Forelimb muscle (tissue), 1 donor: ENCODE measurements around the gene MYO15B. TPM values are rescaled to one million over a fixed set of nuclear protein-coding genes. Genes with fewer than 3 reads are reported as not detected.
"Not testable (repeated sequence)": the region's sequence is repeated elsewhere in the genome, so short reads cannot be mapped to it uniquely, and the experiment has no call there.

ENCODE experiments used
- DNase-seq: peaks from one replicate; pipeline ENCODE4 v3.0.0-alpha.2; 2013; ENCODE audit warnings: low read depth
- polyA plus RNA-seq: library from polyadenylated mRNA; unstranded; fragments of 120-200 nt; gene quantifications from one replicate; pipeline ENCODE4 v1.2.1, GENCODE V29; 2013; ENCODE audit not compliant: insufficient read length

The MYO15B gene
- polyA plus RNA-seq, 1 donor, result 112 TPM

DNA sequence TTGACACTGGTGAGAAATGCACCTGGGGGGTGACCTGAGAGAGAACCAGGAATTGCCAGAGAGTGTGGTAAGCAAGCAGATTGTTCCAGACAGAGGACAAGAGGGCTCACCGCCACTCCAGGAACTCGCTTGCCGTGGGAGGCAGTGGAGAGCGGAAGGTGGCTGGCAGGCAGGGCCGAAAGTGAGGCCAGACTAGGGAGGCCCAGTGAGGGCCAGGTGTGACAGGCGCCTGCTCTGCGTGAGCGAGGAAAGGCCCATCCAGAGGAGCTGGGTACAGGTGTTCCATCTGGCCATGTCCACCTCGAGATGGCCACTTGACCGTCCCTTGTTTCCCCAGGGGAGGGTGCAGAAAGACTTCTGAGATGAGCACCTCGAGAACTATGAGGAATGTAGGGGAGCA is 11.9 kb upstream of the MYO15B start:
- DNase-seq, result no peak

DNA sequence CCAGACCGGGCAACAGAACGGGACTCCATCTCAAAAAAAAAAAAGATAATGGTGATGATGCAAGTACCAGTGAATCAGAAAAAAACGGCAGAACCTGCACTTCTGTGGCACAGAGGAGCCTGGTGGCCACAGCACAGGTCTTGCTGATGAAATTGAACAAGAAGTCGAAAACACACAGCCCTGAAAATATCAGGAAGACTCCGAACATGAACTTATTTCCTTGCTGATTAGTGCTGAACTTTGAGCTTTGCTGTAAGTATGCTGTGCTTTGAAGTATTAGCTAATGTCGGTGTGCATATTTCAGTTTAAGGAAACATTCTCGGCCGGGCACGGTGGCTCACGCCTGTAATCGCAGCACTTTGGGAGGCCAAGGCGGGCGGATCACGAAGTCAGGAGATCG is 10.9 kb upstream of the MYO15B start:
- no peak for DNase-seq

DNA sequence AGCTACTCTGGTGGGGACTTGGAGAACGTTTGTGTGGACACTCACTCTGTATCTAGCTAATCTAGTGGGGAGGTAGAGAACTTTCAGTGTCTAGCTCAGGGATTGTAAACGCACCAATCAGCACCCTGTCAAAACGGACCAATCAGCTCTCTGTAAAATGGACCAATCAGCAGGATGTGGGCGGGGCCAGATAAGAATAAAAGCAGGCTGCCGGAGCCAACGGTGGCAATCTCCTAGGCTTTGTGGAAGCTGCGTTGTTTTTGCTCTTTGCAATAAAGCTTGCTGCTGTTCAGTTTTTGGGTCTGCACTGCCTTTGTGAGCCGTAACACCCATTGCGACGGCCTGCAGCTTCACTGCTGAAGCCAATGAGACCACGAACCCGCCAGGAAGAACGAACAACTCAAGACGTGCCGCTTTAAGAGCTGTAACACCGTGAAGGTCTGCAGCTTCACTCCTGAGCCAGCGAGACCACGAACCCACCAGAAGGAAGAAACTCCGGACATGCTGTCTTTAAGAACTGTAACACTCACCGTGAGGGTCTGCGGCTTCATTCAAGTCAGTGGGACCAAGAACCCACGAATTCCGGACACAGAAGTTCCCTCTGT is 6.4 kb upstream of the MYO15B start:
- DNase-seq, result not testable (repeated sequence)

DNA sequence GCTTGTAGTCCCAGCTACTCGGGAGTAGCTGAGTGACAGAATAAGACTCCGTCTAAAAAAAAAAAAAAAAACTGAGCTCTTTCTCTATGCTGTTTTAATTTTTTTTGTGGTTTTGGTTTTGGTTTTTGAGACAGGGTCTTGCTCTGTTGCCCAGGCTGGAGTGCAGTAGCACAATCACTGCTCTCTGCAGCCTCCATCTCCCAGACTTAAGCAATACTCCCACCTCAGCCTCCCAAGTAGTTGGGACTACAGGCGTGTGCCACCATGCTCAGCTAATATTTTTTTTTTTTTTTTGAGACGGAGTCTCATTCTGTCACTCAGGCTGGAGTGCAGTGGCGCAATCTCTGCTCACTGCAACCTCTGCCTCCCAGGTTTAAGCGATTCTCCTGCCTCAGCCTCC is 4.4 kb upstream of the MYO15B start:
- not testable (repeated sequence) for DNase-seq

DNA sequence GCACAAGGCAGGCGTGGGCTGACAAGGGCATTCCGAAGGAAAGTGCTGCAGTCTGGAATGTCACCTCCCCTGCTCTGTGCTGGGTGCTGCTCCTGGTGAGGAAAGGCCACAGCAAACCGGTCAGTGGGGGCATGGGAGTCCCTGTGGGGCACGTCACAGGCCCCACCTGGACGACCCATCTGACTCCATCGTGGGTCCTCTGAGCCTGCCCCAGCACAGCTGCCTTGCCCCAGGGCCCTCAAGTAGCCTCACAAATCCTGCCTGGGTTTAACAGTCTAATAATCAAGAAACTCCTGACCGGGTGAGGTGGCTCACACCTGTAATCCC is 2.8 kb upstream of the MYO15B start:
- no peak for DNase-seq

DNA sequence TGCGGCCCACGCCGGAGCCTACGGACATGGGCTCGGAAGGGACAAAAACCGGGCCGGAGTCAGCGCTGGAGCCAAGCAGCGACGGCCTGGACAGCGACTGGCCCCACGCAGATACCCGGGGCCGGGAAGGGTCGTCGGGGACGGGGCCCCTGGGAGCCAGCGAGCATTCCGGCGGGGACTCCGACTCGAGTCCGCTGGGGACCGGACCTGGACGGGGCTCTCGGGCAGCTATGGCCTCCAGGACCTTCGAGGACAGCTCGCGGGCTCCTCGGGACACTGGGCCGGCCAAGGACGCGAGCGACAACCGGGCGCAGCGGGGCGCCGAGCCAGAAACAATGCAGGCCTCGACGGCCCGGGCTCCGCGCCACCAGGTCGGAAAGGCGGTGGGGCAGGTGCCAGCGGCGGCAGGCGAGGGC is 1.0 kb downstream of the MYO15B start:
- no peak for DNase-seq

DNA sequence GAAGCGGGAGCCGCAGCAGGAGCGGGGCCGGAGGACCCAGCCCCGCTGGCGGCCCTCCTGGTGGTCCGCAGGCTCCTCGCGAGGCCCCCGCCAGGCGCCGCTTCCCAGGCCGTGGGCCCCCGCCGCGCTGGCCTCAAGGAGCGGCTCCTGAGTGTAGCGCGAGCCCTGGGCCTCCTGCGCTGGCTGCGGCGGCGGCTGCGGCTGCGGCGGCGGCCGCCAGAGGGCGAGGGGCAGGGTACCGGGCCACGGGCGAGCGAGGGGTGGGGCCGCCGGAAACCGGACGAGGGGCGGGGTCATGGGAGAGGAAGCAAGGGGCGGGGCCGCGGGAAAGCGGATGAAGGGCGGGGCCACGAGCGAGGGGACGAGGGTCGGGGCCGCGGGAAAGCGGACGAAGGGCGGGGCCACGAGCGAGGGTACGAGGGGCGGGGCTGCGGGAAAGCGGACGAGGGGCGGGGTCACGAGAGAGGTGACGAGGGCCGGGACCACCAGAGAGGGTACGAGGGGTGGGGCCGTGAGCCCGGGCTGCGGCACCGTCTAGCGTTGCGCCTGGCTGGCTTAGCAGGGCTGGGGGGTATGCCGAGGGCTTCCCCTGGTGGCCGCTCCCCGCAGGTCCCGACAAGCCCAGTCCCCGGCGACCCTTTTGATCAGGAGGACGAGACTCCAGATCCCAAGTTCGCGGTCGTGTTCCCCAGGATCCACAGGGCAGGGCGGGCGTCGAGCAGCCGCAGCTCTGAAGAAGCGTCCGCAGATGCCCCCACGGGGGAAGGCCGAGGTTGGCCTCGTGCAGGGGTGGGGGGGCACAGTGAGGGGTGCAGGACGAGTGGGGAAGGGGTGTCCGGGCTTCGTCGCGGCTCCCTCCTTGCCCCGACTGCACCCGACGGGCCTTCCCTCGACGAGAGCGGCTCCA is 1.7 kb downstream of the MYO15B start:
- peak; percentile 48 for DNase-seq

DNA sequence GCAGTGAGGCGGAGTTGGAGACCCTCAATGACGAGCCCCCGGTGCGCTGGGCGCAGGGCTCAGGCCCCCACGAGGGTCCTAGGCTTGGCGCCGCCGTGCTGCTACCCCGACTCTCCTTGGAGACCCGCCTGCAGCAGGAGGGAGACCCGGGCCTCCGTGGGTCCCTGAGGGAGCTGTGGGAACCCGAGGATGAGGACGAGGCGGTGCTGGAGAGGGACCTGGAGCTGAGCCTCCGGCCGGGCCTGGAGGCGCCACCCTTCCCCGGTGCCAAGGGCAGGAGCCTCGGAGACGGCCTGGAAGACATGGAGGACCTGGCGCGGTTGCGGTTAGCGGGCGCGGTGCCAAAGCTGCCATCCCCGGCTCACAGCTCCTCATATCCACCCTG is 2.3 kb downstream of the MYO15B start:
- no peak for DNase-seq

DNA sequence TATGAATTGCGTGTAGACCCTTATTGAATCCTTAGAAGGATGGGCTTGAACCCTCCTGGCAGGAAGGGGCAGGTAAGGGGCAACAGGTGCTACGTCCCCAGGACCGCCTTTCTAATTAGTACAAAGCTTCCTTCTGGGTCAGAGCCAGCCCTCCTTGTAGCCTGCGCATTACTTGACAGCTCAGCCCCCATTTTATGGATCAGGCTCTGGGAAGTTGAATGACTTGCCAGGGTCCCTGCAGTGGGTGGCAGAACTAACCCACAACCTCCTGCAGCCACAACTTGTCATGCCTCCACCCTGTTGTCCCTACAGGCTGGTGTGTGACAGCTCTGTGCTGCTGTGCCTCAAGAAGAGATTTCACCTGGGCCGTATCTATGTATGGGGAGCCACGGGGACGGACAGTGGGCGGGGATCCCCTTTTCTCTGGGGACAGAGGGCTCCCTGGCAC is 2.7 kb downstream of the MYO15B start:
- no peak for DNase-seq

DNA sequence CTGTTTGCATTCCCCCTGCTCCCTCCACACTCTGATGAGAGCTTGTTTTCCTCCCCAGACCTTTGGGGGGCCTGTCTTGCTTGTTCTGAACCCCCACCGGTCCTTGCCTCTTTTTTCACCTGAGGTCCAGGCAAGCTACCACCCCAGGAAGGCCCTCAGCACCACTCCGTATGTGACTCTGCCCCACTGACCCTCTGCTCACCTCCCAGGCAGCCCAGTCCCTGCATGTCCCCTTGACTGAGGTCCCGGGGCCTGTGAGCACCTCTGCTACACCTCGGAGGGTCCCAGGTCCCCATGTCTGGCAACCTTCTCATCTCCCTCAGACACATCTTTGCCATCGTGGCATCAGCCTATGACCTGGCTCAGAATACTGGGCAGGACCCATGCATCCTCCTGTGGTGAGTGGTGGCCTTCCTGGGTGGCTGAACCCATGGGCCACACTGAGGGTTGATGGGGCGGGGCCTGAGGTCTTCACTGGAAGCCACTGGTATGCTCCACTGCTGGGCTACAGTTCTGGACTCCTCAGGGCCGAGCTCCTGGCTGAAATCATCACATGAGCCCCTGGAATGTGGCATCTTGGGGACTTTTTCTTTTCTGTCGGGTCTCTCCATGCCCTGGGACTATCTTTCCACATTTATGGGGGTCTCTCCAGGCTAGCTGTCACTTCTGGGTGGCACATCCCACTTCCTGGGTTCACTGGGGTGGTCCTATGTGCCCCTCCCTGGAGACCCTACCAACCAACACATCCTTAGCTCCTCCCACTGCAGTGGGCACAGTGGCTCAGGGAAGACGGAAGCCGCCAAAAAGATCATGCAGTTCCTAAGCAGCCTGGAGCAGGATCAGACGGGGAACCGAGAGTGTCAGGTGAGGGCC is 3.5 kb downstream of the MYO15B start:
- no peak for DNase-seq

DNA sequence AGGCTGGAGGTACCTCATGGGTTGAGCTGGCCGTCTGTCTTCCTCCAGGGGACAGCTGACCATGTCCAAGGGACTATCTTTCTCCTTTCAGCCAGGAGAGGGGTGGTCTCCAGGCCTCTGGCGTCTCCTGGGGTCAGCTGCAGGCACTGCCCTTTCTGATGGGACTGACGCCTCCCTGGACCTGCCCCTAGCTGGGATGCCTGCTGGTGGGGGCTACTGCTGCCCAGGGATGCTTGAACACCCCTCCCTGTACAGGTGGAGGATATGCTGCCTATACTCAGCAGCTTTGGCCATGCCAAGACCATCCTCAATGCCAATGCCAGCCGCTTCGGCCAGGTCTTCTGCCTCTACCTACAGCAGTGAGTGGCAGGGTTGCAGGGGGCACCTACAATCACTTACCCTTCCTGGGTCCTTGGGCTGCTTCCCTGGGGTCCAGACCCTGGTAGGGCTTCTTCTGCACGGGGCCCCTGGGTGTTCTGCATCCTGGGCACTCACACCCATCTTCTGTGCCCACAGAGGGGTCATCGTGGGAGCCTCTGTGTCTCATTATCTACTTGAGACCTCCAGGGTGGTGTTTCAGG is 4.2 kb downstream of the MYO15B start:
- DNase-seq, result no peak

DNA sequence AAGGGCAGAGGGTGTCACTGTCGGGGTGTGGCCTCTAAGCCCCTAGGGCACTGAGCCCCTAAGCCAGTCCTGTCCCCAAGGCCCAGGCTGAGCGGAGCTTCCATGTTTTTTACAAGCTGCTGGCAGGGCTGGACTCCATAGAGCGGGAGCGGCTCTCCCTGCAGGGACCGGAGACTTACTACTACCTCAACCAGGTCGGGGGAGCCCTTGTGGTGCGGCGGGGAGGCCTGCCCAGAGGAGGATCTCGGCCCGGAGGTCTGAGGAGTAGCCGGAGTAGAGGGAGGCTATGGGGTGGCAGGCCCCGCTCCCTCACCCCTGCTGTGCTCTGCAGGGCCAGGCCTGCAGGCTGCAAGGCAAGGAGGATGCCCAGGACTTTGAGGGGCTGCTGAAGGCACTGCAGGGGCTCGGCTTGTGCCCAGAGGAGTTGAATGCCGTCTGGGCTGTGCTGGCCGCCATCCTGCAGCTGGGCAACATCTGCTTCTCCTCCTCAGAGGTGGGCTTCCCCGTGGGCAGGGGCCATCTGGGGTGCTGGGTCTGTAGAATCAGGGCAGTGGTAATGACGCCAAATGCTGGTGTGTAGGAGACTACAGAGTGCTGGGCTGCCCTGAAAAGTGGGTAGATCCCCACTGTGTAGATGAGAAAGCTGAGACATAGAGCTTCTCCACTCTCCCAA is 4.9 kb downstream of the MYO15B start:
- no peak for DNase-seq

DNA sequence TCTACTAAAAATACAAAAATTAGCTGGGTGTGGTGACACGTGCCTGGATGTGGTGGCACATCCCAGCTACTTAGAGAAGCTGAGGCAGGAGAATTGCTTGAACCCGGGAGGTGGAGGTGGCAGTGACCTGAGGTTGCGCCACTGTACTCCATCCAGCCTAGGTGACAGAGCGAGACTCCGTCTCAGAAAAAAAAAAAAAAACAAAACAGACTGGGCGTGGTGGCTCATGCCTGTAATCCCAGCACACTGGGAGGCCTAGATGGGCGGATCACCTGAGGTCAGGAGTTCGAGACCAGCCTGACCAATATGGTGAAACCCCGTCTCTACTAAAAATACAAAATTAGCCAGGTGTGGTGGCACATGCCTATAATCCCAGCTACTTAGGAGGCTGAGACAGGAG is 5.8 kb downstream of the MYO15B start:
- DNase-seq, result not testable (repeated sequence)

DNA sequence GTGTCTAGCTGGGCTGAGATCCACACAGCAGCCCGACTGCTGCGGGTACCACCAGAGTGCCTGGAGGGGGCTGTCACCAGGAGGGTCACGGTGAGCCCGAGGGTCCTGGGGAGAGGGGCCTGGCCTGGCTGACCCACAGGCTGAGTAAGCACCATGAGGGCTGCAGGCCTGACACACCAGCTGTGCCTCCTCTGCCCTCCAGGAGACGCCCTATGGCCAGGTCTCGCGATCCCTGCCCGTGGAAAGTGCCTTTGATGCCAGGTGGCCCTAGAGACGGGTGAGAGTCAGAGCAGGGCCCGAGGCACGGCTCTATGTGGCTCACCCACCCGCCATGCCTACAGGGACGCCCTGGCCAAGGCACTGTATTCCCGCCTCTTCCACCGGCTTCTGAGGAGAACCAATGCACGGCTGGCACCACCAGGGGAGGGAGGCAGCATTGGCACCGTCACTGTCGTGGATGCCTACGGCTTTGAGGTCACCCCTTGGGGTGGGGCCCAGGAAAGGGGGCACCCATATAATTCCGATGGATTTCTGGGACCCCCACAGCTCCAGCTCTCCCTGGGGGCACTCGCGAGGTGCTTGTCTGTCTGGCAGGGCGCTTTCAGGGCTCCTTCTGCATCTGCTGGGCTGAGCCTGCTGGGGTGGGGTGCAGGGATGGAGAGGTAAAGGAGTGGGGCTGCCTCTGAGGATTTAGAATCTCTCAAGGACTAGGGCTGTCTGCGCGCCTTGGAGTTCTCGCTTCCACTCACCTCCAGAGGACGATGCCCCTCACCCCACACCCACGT is 7.1 kb downstream of the MYO15B start:
- no peak for DNase-seq

DNA sequence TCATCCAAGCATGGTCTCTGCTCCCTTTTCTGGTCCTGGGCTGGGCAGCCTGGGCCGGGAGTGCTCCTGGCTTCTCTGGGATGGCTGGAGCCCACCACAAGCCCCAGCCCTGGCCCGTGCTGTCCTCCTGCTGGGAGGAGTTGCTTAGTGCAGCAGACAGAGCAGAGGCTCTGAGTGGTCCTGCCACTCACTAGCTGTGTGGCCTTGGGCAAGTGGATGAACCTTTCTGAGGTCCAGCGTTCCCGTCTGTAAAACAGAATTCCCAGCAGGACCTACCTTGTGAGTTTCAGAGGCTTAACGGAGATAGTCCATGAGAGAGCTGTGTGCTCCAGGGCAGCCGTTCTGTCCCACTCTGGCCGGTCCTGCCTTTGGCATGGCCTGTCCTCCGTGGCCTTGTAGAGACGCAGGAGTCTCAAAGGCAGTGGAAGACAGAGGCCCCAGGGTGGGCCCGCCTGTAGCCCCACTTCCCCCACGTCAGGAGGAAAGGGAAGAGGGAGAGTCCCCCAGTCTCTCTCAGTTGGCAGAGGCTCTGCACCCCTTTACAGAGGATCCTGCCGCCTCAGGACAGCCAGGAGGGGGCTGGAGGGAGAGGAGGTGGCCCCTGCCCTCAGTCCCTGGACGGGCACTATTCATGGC is 7.8 kb downstream of the MYO15B start:
- DNase-seq, result no peak

DNA sequence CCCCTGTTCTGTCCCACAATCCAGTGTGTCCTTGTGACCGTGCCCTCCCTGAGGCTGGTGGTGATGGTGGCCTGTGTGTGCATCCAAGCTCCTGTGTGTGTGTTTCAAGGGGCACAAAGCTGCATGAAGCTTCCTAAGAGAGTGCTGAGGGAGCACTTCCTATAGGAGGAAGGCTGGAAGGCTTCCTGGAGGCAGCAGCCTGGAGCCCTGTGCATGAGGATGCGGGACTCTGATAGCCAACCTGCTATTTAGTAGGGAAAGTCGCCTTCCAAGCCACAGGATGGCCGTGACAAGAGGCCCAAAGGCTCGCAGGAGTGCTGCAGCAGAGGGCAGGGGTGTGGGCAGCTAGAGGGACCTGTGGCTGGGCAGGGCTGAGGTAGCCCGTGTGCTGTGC is 8.3 kb downstream of the MYO15B start:
- DNase-seq, result no peak

DNA sequence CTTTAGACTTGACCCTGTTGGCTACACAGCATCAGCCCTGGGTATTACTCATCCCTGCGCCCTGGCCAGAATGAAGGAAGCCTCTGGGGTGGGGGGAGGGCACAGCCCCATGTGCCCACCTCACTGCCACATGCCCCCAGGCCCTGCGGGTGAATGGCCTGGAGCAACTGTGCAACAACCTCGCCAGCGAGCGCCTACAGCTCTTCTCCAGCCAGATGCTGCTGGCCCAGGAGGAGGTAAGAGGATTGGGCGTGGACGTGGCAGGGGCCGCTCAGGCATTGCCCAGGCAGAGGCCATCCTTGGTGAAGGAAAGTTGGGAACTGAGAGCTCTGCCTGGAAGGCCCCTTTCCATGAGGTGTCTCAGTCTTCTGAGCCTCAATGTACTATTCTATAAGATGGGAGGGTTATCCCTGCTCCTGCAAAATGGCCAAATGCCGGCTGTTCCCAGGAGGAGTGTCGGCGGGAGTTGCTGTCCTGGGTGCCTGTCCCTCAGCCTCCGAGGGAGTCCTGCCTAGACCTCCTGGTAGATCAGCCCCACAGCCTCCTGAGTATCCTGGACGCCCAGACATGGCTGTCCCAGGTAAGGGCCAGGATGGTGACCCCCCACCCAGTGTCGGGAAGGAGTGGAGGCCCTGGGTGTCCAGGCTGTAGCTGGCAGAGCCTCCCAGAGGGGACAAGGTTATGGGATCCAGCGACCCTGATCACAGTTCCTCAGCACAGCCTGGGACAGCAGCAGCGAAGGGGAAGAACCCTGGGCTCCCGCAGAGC is 8.9 kb downstream of the MYO15B start:
- DNase-seq, result no peak

DNA sequence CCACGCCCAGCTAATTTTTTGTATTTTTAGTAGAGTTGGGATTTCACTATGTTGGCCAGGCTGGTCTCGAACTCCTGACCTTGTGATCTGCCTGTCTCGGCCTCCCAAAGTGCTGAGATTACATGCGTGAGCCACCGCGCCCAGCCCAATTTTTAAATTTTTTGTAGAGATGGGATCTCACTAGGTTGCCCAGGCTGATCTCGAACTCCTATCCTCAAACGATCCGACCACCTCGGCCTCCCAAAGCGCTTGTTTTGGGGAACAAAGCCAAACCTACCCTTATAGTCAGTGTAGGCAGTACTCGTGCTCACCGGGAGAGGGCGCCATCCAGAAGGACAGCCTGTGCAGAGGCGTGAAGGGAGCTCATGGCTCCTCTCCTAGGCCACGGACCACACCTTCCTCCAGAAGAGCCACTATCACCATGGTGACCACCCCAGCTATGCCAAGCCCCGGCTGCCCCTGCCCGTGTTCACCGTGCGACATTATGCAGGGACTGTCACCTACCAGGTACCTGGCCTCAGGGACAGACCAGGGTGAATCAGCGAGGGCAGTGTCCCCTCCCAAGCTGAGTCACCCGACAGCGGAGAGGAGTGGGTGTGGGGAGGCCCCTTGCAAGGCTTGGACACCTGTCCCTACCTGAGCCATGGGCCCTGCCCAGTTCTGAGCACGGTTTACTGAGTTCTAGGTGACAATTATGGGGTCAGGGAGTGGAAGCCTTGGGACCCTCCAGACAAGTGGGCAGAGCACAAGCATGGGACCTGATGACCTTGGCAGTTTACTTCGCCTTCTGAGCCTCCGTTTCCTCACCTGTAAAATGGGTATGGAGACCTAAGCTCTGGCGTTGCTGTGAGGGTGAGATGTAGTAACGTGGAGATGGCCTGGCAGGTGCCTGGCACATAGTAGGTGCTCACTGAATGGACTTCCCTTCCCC is 13.7 kb downstream of the MYO15B start:
- DNase-seq, result no peak
